Muscle layer of duodenum (tissue), 2 donors: ENCODE results near the gene SLC27A6.

Experiments
- H3K27ac ChIP-seq: one replicate; pipeline ENCODE4 v1.7.0; 2013; ENCODE audit warnings: mild to moderate bottlenecking, low read length
- H3K27me3 ChIP-seq: one replicate; pipeline ENCODE4 v1.7.0; 2013; ENCODE audit warnings: low read depth, mild to moderate bottlenecking, control low read depth, low read length
- H3K36me3 ChIP-seq, 2 donors: one replicate each; pipeline ENCODE4 v1.7.0; 2013; ENCODE audit warnings: low read length in 2 of 2, control low read depth in 1 of 2, mild to moderate bottlenecking in 1 of 2; ENCODE audit not compliant: insufficient read depth in 2 of 2, control insufficient read depth in 1 of 2
- H3K4me1 ChIP-seq, 2 donors: one replicate each; pipeline ENCODE4 v1.7.0; 2013; ENCODE audit warnings: low read length in 2 of 2, mild to moderate bottlenecking in 2 of 2, control low read depth in 1 of 2, moderate library complexity in 1 of 2; ENCODE audit not compliant: insufficient read depth in 2 of 2, control insufficient read depth in 1 of 2
- H3K4me3 ChIP-seq, 2 donors: one replicate each; pipeline ENCODE4 v1.7.0; 2013; ENCODE audit warnings: low read length in 2 of 2, low read depth in 1 of 2, mild to moderate bottlenecking in 1 of 2
- H3K9me3 ChIP-seq, 2 donors: one replicate each; pipeline ENCODE4 v1.7.0; 2013; ENCODE audit warnings: low read length in 2 of 2, control low read depth in 1 of 2, mild to moderate bottlenecking in 1 of 2; ENCODE audit not compliant: control insufficient read depth in 1 of 2
- donor health status: healthy.

The SLC27A6 gene

DNA sequence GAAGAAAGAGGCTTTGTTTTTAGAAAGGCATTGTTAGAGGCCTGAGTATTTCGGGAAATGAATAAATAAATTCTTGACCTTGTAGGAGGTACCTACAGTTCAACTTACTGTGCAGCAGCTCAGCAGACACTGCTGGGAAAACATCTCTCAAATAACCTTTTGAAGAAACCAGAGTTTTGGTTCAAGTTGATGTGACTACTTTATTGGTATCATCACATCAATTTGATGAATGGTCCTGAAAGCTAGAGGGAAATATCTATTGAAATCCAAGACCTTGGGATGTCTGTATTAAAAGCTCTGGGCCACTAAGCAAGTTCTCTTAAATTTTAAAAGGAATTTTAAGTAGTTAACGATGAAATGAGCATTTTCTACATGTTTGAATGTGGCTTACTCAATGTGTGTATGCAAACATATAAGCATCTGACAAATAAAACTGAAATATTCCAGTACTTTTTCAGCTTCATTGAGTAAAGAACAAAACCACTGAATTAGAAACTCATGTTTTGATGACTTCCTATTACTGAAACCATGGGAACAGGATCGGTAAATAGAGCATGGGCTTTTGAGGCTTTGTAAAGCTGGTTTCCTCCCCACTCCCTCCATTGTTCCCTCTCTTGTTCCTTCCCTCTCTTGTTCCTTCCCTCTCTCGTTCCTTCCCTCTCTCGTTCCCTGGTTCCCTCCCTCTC, 36.7 kb downstream of the SLC27A6 start:
- H3K36me3 ChIP-seq = no peaks in the 10 kb centered on the region
- no peaks in the 10 kb centered on the region for H3K9me3 ChIP-seq
- H3K4me3 ChIP-seq = no peak overlapping the region
- no peaks in the 10 kb centered on the region for H3K4me1 ChIP-seq
- H3K27ac ChIP-seq = no peak overlapping the region
- no peaks in the 10 kb centered on the region for H3K27me3 ChIP-seq

GRCh38 chr5:129002527-129002842, 37.2 kb downstream of the SLC27A6 start:
- Histone ChIP-seq H3K4me1 (no peaks in the 10 kb centered on the region), H3K9me3 (no peaks in the 10 kb centered on the region), H3K27ac (no peak overlapping the region), H3K27me3 (no peaks in the 10 kb centered on the region), H3K36me3 (no peaks in the 10 kb centered on the region), H3K4me3 (no peak overlapping the region)

GRCh38 chr5:129003232-129003631, 37.9 kb downstream of the SLC27A6 start:
- no peaks in the 10 kb centered on the region for H3K4me1 ChIP-seq
- H3K27me3 ChIP-seq = no peaks in the 10 kb centered on the region
- H3K27ac ChIP-seq = no peak overlapping the region
- no peaks in the 10 kb centered on the region for H3K9me3 ChIP-seq
- H3K36me3 ChIP-seq = no peaks in the 10 kb centered on the region
- H3K4me3 ChIP-seq = no peak overlapping the region

DNA sequence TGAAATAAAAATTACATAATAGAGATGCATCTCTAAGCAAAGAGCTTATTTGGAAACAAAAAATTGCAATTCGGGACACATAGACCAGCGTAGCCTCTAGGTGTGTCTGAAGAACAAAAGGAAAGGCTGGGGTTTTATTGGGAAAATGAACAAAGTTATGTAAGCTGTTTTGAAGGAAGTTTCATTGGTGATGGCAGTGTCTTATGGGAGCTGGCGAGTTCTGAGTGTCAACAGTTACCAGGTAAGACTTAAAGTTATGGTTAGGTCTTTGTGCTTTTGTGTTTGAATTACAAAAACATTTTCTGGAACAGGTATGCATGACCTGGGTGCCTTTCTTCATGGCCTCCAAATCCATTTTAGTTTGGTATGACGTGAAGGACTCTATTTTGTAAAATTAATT, 48.9 kb downstream of the SLC27A6 start:
- H3K27me3 ChIP-seq = no peaks in the 10 kb centered on the region
- H3K27ac ChIP-seq = no peak overlapping the region

DNA sequence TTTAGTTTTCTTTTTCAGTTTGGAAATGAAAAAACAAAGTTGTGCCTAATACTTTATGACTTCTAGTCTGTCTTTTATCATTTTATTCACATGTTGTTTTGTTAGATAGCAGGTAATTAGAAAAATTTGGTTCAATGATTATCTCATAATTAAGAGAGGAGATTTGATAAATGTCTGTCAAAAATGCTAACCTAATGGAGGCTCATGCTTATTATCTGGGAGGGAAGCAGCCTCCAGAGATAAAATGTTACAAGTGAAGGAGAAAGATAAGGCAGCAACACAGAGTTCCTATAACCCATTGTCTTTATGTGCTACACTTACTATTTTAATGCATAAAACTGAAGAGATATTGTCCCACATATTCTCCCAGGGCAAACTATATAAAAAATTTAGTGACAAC, 53.5 kb downstream of the SLC27A6 start:
- no peaks in the 10 kb centered on the region for H3K36me3 ChIP-seq
- H3K27ac ChIP-seq = no peak overlapping the region

More for the DNA sequence above, 48.9 kb downstream of the SLC27A6 start:
- Histone ChIP-seq H3K4me3 (no peak overlapping the region), H3K36me3 (no peaks in the 10 kb centered on the region), H3K9me3 (no peaks in the 10 kb centered on the region), H3K4me1 (no peaks in the 10 kb centered on the region)

DNA sequence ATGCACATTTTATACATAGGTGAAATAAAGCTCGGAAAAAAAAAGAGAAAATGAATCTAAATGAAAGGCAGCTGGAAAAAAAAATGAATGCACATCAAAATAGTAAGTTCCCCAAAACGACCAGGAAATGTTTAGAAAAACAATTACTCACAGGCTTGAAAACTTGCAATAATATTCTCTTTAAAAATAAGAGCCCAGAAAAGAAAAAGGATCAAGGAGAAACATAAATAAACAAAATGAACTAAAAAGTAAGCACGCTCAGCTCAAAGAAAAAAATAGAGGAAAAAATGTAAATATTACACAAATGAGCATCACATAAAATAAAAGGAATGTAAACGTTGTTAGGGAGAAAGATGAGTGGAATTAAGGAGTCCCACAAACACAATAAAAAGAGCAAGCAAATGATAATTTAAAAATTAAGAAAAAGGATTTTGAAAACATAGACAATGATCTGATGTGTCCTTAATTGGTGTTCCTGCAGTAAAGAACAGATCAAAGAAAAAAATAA, 54.2 kb downstream of the SLC27A6 start:
- Histone ChIP-seq H3K4me1 (no peaks in the 10 kb centered on the region), H3K4me3 (no peak overlapping the region), H3K27ac (no peak overlapping the region), H3K36me3 (no peaks in the 10 kb centered on the region), H3K9me3 (no peaks in the 10 kb centered on the region), H3K27me3 (no peaks in the 10 kb centered on the region)

More for the DNA sequence above, 53.5 kb downstream of the SLC27A6 start:
- Histone ChIP-seq H3K4me3 (no peak overlapping the region), H3K4me1 (no peaks in the 10 kb centered on the region), H3K9me3 (no peaks in the 10 kb centered on the region), H3K27me3 (no peaks in the 10 kb centered on the region)

DNA sequence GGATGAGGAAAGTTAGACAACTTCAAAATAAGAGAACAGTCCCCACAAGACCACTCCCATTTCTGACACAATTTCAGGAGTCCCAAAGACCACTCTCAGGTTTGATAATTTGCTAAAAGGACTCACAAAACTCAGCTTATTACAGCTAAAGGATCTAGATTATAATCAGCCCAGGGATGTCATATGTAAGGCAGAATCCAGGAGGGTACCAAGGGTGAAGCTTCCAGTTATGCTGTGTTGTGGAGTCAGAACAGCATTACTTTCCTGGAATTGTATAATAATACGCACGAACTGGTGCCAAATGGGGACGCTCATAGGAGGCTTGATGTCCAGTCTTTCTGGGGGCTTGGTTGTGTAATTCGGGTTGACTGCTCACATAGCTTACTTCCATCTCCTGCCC, 55.4 kb downstream of the SLC27A6 start:
- Histone ChIP-seq H3K4me1 (no peaks in the 10 kb centered on the region), H3K36me3 (no peaks in the 10 kb centered on the region), H3K27me3 (no peaks in the 10 kb centered on the region), H3K27ac (no peak overlapping the region), H3K9me3 (no peaks in the 10 kb centered on the region), H3K4me3 (no peak overlapping the region)

DNA sequence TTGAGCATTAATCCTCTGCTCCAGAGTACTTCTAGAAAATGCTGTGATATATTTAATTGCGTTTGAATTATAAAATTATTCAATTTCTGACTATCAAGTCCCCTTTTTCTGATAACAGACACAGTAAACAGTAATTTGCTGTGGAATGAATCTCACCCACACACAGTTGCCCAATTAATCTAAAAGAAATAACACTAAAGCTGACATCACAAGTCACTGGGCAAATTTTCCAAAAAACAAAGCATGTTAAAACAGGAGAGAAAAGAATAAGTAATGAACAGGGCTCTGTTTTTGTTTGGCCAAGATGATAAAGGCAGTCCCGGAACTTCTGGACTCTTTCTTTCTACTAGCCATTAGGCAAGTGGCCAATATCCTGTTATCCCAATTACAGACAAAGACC, 56.5 kb downstream of the SLC27A6 start:
- H3K9me3 ChIP-seq = no peaks in the 10 kb centered on the region
- H3K27ac ChIP-seq = no peak overlapping the region

GRCh38 chr5:129022599-129022998, 57.3 kb downstream of the SLC27A6 start:
- no peaks in the 10 kb centered on the region for H3K36me3 ChIP-seq
- no peaks in the 10 kb centered on the region for H3K27me3 ChIP-seq
- H3K4me3 ChIP-seq = no peak overlapping the region
- H3K9me3 ChIP-seq = no peaks in the 10 kb centered on the region
- no peaks in the 10 kb centered on the region for H3K4me1 ChIP-seq
- no peak overlapping the region for H3K27ac ChIP-seq

More for the DNA sequence above, 56.5 kb downstream of the SLC27A6 start:
- H3K36me3 ChIP-seq = no peaks in the 10 kb centered on the region
- no peaks in the 10 kb centered on the region for H3K4me1 ChIP-seq
- no peaks in the 10 kb centered on the region for H3K27me3 ChIP-seq
- no peak overlapping the region for H3K4me3 ChIP-seq

- H3K9me3 ChIP-seq = no peaks in the 10 kb centered on the region
- H3K4me1 ChIP-seq = no peaks in the 10 kb centered on the region
- H3K36me3 ChIP-seq = no peaks in the 10 kb centered on the region
- H3K4me3 ChIP-seq = no peak overlapping the region
- H3K27ac ChIP-seq = no peak overlapping the region
- no peaks in the 10 kb centered on the region for H3K27me3 ChIP-seq
These were observed 62.0 kb downstream of the SLC27A6 start for GRCh38 chr5:129027260-129027659.

DNA sequence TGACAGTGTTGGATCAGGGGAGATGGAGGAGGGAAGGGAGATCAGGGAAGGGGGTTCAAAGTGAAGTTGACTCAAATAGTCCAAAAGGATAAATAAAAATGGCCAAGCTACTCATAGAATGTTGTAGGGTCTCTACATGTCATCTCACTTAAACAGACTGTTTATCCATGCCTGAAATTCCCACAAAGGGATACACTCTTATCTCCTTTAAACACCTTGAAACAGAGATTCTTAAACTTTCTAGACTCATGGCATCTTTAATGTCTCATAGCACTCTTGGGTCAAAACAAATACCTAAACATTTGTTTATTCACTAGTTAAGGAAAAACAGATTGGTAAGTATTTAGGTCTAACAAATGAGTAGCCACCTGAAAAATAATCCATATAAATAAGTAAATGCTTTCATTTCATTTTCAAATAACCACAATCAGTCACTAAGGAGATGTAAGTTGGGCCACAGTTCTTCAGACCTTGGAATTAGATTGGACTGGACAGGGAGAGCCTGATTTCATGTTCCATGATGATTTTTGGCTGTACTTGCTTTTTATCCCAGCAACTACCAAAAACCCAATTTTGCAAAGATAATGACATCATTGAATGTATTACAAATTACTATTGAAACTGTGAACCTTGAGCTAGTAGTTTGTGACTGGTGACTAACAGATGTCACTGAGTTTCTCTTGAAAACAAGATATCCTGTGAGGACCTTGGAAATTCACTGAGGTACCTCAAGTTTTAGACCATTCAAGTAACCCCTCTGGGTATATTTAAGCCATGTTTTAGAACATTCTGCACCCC, 66.8 kb downstream of the SLC27A6 start:
- H3K4me1 ChIP-seq = no peaks in the 10 kb centered on the region
- no peaks in the 10 kb centered on the region for H3K27me3 ChIP-seq
- H3K9me3 ChIP-seq = no peaks in the 10 kb centered on the region
- H3K4me3 ChIP-seq = no peak overlapping the region
- no peaks in the 10 kb centered on the region for H3K36me3 ChIP-seq
- H3K27ac ChIP-seq = no peak overlapping the region
